GM19372 (cell line): ENCODE data around the gene APC2.
"Not testable (repeated sequence)": the region's sequence is repeated elsewhere in the genome, so short reads cannot be mapped to it uniquely, and the experiment has no call there.

Experiments used
- ATAC-seq: cut with Tn5 transposase; IDR thresholded peaks from one replicate; pipeline ENCODE4 v1.9.1; 2021; ENCODE audit warnings: mild to moderate bottlenecking, low read depth, moderate library complexity; ENCODE audit not compliant: unreplicated experiment

Gene APC2

DNA sequence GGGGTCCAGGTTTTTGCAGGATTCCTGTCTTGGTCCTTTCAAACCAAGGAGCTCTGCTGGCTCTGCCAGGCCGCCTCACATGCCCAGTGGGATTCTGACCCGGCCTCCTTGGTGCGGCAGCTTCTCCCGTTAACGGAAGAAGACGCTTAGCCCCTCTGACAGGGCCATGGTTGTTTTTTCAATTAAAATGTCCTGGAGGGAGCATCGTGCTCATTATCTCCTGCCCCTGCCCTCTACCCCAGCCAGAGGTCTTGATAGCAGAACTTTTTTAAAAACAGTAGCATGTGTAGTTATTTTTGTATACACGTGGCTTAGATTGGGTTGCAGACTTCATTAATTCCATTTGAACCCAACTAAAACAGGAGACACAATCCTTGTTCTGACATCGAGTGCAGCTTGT lies 23.2 kb upstream of the APC2 start:
- no peak for ATAC-seq

DNA sequence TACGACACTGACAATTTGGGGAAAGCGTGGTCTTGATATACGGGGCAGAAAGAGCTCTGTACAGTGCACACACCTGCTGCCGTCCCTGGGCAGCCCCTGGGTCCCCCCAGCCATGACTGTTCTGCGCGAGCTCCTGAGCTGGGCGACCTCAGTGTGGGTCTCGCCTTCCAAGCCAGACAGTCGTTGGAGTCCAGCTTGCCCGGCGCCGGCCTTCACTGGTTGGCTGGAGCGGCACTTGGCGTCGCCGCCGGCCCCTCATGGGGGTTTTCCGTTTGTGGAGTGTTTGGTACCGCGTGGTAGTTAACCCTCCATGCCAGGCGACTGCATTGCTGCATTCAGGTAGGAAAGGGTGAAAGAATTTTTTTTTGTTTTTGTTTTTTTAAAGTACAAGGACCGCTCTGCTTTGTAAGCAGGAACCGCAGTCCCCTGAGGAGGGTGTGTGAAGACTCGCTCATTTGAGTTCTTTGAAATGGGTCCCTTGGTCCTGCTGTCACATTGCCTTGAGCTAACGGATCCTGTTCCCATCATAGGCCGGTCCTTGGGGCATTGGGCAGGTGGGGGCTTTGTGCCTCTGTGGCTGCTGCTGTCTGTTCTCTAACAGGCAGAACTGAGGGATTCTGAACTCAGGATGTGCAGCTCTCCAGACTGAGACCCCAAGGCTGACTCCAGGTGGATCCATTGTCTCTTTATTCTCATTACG lies 22.6 kb upstream of the APC2 start:
- no peak for ATAC-seq

DNA sequence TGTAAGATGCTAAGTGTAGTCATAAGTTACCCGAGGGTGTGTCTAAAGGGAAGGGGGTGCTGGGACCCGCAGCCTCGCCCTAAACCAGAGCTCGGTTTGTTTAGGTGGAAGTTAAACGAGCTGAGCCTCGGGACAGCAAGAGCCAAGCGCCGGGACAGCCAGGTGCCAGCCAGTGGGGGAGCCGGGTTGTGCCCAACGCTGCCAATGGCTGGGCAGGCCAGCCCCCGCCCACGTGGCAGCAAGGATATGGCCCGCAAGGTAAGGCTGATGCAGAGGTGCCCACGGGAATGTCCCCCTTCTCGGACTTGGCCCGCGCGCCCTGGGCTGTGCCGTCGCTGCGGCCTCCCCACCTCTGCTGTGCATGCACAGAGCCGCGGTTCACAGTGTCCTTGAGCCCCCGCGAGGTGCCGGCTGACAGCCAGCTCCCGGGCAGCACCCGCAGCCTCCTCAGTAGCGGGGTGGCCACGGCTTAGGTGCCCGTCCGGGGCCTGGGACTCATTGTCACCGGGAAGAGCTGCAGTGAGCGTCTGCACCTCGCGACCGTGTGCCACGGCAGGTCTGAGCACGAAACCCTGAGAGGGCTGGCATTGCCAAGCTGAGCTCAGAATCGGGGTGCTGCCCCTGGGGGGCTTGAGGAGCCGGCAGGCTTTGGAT lies 21.1 kb upstream of the APC2 start:
- ATAC-seq = no peak

DNA sequence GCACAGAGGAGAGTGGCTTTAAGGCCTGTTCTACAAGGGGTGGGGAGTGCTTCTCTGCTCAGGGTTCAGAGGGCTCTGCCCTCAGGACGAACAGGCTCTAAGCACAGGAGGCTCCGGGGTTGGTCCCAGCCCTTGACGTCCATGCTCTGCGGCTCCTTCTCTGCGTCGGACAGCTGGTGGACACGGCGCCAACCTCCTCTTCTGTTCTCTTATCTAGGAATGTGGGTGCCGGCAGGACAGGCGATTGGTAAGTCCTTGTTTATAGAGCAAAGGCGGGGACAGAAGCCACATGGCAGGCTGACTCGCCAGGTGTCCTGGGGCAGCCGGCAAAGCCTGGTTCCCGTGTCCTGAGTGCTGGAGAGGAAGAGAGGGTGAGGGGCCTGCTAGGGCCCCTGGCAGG lies 20.2 kb upstream of the APC2 start:
- no peak for ATAC-seq

DNA sequence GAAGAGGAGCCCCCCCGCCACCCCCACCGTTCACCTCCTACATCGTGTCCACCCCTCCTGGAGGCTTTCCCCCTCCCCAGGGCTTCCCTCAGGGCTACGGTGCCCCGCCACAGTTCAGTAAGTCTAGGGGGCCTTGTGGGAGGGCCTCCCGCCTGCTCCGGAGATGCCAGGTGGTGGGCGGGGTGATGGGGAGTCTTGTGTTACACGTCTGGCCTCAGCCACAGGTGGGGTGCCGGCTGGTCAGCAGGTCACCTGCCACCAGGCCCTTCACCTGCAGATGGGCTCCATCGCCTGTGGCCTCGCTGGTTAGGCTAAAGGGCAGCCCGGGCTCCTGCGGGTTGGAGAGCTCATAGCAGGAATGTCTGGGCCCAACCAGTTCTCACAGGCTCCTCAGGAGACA lies 19.7 kb upstream of the APC2 start:
- no peak for ATAC-seq

DNA sequence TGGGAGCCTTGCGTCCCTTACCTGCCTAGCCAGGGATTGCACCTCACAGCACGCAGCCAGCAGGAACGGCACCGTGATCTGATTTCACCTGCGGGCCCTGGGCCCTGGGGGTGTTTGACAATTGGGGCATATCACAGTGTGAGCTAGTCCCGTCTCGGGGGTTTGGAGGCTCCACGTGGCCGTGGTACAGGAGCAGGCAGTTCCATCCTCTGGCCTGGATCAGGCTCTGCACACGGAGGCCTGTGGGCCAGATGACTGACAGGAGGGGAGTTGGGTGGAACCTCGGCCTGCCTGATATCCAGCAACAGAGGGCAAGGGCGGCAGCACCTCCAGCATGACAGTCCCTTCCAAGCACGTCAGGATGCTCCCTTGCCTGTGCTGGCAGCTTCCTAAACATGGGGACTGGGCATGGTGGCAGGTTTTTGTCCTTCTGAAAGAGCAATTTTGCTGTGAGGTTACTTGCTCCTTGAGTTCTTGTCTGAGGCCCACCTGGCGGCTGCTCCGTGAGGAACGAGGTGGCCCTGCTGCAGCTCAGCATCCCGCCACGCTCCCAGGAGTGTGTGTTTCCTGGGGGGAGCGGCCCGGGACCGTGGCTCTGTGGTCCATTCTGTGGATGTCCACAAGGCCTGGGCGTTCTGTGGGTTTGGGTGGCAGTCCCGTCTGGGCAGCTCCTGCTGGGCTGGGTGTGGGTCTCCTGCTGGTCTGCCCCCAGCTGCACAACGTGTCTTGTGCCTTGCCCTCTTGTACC lies 18.0 kb upstream of the APC2 start:
- ATAC-seq = no peak

DNA sequence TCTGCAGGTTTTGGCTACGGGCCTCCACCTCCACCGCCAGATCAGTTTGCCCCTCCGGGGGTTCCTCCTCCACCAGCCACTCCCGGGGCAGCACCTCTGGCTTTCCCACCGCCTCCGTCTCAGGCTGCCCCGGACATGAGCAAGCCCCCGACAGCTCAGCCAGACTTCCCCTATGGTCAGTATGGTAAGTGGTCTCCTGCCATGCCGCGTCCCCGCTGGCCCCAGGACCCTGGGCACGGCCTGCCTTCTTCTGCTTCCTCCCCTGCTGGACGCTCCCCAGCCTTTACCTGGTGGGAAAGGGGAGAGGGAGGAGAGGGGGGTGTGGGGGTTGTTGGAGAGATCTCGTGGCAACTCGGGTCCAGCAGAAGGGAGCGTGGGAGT lies 17.4 kb upstream of the APC2 start:
- no peak for ATAC-seq

DNA sequence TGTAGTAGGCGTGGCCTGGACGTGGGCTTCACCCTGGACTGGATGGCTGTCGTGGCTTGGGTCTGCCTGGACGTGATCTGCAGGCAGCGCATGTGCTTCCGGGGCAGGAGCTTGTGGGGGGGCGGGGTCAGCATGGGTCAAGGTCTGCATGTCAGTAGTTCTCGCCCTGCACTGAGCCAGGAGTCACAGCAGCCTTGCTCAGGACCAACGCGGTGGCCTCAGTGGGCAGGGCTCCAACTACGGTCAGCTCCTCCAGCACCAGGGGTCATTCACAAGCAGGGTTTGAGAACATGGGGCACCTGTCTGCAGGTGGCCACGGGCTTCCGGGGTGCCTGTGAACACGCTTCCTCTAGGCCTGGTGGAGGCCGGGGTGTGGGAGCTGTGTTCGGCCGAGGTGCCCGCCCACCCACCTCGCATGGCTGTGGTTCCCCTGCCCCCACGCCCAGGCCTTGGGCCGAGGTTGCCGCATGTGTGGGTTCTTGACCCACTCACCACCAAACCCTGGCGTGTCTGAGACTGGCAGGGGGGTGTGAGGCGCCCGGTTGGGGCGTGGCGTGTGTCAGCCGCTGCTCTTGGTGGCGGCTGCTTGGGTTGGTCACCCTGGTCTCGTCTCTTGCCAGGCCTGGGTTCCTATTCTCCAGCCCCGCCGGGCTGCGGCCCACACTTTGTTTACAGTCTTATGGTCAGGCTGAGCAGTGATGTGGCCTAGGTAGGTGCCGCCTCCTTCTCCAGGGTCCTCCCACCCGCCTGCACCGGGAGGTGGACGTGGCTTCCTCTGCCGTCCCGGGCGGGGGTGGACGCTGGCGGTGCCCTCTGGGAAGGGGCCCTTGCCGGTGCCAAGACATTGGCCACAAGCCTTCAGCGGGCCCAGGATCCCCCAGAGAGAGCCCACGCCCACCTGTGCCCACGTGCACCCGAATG lies 16.5 kb upstream of the APC2 start:
- ATAC-seq = no peak

DNA sequence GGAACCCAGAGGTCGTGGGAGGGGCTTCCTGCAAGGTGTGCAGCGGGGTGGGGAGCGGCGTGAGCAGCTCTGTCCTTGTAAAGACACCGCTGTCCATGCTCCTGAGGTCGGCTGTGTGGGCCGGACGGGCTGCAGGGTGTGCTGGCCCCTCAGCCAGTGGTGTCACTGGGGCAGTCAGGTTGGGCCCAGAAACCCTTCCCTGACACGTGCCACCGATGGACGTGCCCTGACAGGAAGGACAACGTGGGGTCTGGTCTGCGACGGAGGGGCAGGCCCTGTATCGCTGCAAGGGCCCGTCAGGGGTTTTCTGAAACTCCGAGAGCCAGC lies 15.9 kb upstream of the APC2 start:
- ATAC-seq = no peak

DNA sequence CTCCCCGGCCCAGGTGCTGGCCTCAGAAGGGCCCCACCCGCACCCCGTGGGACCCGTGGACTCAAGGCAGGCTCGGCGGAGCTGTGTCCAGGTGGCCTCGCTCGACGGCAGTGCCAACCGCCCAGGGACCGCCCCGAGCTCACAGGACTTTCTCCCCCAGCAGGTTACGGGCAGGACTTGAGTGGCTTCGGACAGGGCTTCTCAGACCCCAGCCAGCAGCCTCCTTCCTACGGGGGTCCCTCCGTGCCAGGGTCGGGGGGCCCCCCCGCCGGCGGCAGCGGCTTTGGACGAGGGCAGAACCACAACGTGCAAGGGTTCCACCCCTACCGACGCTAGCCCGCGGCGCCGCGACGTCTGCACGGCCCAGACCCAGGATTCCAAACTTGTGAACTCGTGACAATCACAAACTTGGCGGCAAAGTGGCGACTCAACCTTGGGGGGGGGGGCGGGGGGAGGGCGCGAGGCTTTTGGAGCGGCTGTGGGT lies 15.3 kb upstream of the APC2 start:
- ATAC-seq = no peak

DNA sequence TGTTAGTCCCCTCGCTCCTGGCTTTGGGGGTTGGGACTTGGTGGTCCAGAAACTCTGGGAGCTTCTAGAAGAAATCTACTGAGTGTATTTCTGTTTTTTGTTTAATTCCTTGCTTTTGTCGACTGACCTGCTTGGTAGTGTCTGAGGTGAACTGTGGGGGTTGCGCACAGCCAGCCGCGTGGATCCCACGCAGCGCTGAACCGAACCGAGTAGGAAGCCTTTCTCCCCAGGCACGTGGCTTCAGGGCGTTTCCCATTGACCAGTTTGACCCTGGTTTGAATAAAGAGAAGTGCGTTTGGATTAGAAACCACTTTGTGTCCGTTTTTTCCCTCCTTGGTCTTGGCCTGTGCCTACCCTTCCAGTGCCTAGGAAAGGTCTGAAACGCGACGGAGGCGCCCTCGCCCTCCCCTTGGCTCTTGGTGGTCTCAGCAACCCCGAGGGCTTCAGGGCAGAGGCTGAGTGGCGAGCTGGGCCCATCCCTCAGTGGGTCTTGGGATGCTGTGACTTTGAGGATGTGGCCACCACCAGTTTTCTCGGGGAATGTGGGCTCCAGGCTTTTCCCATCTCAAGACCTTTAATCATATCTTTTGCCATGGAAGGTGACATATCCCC lies 14.4 kb upstream of the APC2 start:
- no peak for ATAC-seq

DNA sequence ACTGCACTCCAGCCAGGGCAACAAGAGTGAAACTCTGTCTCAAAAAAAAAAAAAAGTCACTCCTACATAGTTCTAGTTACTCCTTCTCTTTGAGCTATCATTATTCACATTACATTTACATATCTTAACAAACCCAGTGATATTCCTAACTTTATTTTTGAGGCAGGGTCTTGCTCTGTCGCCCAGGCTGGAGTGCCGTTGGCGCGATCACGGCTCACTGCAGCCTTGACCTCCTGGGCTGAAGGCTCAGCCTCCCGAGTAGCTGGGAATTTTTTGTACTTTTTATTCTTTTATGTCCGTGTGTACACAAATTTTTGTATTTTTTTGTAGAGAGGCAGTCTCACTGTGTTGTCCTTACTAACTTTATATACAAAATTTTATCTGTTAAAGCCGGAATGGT lies 12.3 kb upstream of the APC2 start:
- ATAC-seq = no peak

DNA sequence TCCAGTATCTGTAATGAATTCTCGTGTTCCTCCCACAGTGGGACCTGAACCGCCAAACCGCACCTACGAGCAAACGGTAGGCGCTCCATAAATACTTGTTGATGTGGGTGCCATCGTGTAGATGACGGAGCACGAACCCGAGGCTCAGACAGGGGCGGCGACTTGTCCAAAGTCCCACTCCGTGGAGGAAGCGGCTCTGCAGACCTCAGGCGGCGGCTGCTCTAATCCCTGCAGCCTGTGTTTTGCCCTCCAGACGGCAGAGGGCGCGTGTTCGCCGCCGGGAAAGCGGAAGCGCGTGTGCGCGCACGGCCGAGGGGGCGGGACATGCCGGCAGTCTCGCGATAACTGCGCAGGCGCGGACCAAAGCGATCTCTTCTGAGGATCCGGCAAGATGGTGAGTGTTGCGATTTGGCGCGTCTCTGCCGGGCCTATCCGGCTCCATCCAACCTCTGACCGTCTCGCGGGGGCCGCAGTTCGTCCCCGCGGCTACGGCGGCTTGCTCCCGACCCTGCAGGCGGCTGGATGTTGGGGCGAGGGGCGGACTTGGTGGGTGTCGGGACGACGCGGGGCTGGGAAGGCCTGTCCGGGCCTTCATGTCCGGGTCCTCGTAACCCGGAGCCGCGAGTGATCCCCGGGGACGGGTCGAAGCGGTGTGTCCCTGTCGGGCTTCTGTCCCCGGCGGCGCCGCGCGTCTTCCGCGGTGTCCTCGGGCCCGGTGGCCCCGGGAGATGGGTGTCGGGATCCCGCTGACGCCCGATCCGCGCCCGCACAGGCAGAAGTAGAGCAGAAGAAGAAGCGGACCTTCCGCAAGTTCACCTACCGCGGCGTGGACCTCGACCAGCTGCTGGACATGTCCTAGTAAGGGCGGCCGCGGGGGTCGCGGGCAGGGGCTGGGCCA lies 11.6 kb upstream of the APC2 start, which contains the start of gene RPS15:
RPS15 (plus strand) TSS at position 362 of the 898 bp plus-strand sequence; CDS start at position 392, 30 bp downstream.
- peak; percentile 80 for ATAC-seq

DNA sequence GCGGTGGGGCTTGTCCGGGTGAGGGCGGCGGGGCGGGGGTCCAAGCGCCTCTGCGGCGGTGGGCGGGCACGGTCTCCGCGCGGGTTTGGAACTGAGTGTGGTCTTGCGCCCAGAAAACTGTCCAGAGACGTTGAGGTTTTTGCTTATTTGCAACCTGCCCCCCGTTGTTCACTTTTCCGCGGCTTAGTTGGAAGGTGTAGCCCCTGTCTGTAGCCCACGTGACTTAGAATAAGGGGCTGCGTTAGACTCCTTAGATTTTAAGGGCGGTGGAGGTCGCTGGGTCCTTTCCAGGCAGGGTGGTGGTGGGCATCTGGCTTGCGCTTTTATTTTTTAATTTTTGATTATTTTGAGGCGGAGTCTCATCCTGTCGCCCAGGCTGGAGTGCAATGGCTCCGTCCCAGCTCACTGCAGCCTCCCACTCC lies 11.0 kb upstream of the APC2 start:
- ATAC-seq = no peak

DNA sequence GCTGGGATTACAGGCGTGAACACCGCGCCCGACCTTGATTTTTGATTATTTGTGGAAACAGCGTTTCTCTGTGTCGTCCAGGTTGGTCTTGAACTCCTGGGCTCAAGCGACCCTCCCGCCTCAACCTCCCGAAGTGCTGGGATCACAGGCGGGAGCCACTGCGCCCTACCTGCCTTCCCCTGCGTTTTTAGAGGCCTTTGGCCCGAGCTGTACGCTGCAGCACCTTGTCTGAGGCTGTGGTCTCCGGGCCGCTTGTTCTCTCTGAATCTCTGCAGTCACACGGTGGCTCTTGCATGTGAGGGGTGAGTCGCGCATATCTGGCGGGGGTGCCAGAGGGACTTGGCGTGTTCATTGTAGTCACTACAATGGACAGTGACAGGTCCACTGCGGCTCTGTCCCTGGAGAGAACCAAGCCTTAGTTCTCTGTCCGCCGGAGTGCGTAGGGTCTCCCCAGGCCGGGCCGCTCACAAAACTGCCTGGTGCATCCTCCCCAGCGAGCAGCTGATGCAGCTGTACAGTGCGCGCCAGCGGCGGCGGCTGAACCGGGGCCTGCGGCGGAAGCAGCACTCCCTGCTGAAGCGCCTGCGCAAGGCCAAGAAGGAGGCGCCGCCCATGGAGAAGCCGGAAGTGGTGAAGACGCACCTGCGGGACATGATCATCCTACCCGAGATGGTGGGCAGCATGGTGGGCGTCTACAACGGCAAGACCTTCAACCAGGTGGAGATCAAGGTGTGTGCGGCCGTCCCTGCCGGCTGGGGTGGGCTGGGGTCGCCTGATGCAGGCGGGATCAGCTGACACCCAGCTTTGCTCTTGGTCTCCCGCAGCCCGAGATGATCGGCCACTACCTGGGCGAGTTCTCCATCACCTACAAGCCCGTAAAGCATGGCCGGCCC lies 10.2 kb upstream of the APC2 start:
- ATAC-seq = not testable (repeated sequence)

DNA sequence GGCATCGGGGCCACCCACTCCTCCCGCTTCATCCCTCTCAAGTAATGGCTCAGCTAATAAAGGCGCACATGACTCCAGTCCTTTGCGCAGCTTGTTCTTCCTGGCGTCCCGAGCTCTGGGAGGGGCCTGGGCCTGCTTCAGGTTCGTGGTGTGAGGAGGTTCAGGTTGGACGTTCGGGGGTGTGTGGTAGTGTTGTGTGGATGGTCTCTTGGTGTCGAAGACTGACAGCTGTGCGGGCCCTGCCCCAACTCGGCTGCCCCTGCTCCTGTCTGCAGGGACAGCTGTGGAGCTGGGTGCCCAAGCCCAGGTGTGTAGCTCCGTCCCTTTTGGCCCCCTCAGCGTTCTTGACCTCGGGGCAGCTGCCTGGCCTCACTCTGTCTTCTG lies 9.5 kb upstream of the APC2 start:
- ATAC-seq = no peak

DNA sequence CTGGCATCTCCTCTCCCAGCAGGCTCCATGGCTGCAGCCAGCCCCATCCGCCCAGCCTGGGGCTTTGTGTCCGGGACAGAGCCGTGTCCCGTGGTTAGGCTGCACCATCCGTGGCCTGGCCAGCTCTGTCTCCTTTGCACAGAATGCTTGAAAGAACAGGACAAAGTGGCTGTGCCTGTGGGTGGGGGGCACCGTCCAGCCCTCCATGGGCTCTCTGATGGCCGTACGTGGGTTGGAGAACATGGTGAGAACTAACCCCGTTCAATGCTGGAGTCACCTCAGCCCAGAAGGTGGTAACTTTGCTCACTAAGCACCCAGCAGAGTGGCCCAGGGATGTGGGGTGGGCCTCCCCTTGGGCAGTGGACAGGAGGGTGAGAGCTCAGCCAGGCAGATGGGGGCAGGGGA lies 8.9 kb upstream of the APC2 start:
- no peak for ATAC-seq
